Mammary epithelial cell (primary cell): ENCODE measurements around the gene OR51I1.

ENCODE experiments used
- EZH2 ChIP-seq: IDR thresholded peaks from 2 replicates; pipeline ENCODE4 v1.6.1; 2012; ENCODE audit warnings: low read length, inconsistent platforms, borderline replicate concordance
- TF ChIP-seq, protein P1 (sequence below), 2 donors: IDR thresholded peaks in 1 of 2; conservative IDR thresholded peaks in 1 of 2; 2 replicates each; pipeline ENCODE4 v1.5.1; 2011 to 2012; ENCODE audit warnings: inconsistent platforms in 2 of 2, low read length in 2 of 2, mild to moderate bottlenecking in 2 of 2, control low read depth in 1 of 2, low read depth in 1 of 2; ENCODE audit not compliant: insufficient read depth in 1 of 2; ENCODE audit errors: extremely low read depth in 1 of 2

DNA sequence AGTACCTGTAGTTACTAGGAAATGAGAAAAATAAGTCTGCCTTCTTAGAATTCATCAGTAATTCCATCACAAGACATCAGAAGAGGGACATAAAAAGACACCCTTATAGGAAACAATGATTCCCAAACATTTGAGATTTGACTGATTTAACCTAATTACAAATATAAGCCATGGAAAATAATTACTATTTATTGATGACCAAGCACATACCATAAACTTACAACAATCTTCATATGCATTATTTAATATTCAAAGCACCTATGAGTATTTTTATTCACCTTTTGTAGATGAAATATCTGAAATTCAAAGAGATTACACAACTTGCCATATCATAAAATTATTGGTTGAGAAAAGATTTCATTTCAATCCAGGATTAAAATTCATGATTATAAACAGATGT lies 32.6 kb upstream of the OR51I1 start:
- TF ChIP-seq, protein P1, sequence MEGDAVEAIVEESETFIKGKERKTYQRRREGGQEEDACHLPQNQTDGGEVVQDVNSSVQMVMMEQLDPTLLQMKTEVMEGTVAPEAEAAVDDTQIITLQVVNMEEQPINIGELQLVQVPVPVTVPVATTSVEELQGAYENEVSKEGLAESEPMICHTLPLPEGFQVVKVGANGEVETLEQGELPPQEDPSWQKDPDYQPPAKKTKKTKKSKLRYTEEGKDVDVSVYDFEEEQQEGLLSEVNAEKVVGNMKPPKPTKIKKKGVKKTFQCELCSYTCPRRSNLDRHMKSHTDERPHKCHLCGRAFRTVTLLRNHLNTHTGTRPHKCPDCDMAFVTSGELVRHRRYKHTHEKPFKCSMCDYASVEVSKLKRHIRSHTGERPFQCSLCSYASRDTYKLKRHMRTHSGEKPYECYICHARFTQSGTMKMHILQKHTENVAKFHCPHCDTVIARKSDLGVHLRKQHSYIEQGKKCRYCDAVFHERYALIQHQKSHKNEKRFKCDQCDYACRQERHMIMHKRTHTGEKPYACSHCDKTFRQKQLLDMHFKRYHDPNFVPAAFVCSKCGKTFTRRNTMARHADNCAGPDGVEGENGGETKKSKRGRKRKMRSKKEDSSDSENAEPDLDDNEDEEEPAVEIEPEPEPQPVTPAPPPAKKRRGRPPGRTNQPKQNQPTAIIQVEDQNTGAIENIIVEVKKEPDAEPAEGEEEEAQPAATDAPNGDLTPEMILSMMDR (conservative IDR thresholded peaks at IDR 0.05 in 1 of 2, IDR thresholded peaks at IDR 0.05 in 1 of 2; ENCODE audit: extremely low read depth in 1 of 2, insufficient read depth in 1 of 2, low read depth in 1 of 2, low read length in 2 of 2): no peak
- no peak for TF ChIP-seq EZH2
